K562 (cell line): ENCODE results near the gene IMPDH2. TPM values are rescaled to one million over a fixed set of nuclear protein-coding genes. Genes with fewer than 3 reads are reported as not detected.

Experiments used
- ATAC-seq: fragments of 200-7000 bp; cut with Tn5 transposase; 3 replicates; pipeline ENCODE4 v1.9.1; 2020; ENCODE audit warnings: moderate library complexity
- BruUV-seq: library from RNA; stranded (reverse); fragments of 400-500 nt; replicated peaks from 2 replicates; lab custom pipeline; 2021; lab: Mats Ljungman, UMichigan
- CTCF ChIA-PET: fragments of 300-600 bp; formaldehyde crosslinking; extraction: SDS; loops from one replicate; lab custom pipeline; 2021; ENCODE audit warnings: low intra/inter-chr PET ratio; lab: Yijun Ruan, JAX
- POLR2A ChIA-PET: fragments of 300-600, 350-650 bp; sonication (Branson Sonifier 250); formaldehyde crosslinking; extraction: SDS; loops from one replicate; lab custom pipeline; 2021; ENCODE audit warnings: antibody characterized with exemption, inconsistent platforms; lab: Yijun Ruan, JAX
- DNase-seq, 4 experiments: peaks; one replicate each; pipeline versions ENCODE4 v3.0.0 to v3.0.0-alpha.2; 2011 to 2018; ENCODE audit warnings: low spot score in 3 of 4, mixed read lengths in 3 of 4; ENCODE audit errors: extremely low read depth in 1 of 4
- FAIRE-seq: peaks from 2 replicates; lab custom pipeline; 2011; peaks lifted over from hg19 to GRCh38; lab: Jason Lieb, UNC
- H2AFZ ChIP-seq: 2 replicates; pipeline ENCODE4 v1.6.0; 2011; ENCODE audit warnings: low read depth, low read length, control low read depth, inconsistent platforms
- H3K27ac ChIP-seq: fragments of 200-600 bp; 3 replicates; pipeline ENCODE4 v1.8.0; 2011; ENCODE audit warnings: low read depth, mild to moderate bottlenecking, control low read depth, inconsistent platforms, low read length, moderate library complexity, mixed read lengths; ENCODE audit errors: extremely low read depth
- H3K27me3 ChIP-seq, 2 experiments: fragments of 300-600 bp in 1 of 2; 2 replicates in 1 of 2; 3 replicates in 1 of 2; pipeline versions ENCODE4 v1.6.0 to v1.8.0; 2011; ENCODE audit warnings: inconsistent platforms in 2 of 2, low read length in 2 of 2, mild to moderate bottlenecking in 1 of 2, mixed read lengths in 1 of 2, moderate library complexity in 1 of 2; ENCODE audit not compliant: control insufficient read depth in 2 of 2, insufficient read depth in 2 of 2
- H3K36me3 ChIP-seq: fragments of 300-600 bp; 3 replicates; pipeline ENCODE4 v1.8.0; 2011; ENCODE audit warnings: mild to moderate bottlenecking, low read length, inconsistent platforms; ENCODE audit not compliant: control insufficient read depth, insufficient read depth
- H3K4me1 ChIP-seq, 2 experiments: fragments of 200-600 bp in 1 of 2; replicated peaks in 1 of 2; 2 replicates in 1 of 2; 3 replicates in 1 of 2; pipeline versions ENCODE4 v1.5.1 to v1.8.0; 2011; ENCODE audit warnings: inconsistent platforms in 2 of 2, low read length in 2 of 2, mild to moderate bottlenecking in 1 of 2, mixed read lengths in 1 of 2, moderate library complexity in 1 of 2; ENCODE audit not compliant: control insufficient read depth in 2 of 2, insufficient read depth in 2 of 2
- H3K4me2 ChIP-seq: 2 replicates; pipeline ENCODE4 v1.6.1; 2011; ENCODE audit warnings: low read length, control low read depth, inconsistent platforms, mixed read lengths; ENCODE audit not compliant: insufficient read depth
- H3K4me3 ChIP-seq: fragments of 200-600 bp; sonication (generic), shearing (Covaris generic); 2 replicates; pipeline ENCODE4 v1.5.1; 2016; ENCODE audit warnings: control low read depth, inconsistent platforms
- H3K79me2 ChIP-seq: fragments of 200-600 bp; 3 replicates; pipeline ENCODE4 v1.8.0; 2011; ENCODE audit warnings: low read length, inconsistent platforms; ENCODE audit not compliant: control insufficient read depth, insufficient read depth
- H3K9ac ChIP-seq, 2 experiments: 2 replicates each; pipeline versions ENCODE4 v1.6.0 to v1.6.1; 2011; ENCODE audit warnings: low read depth in 2 of 2, low read length in 2 of 2, control low read depth in 1 of 2, inconsistent platforms in 1 of 2, mild to moderate bottlenecking in 1 of 2, mixed read lengths in 1 of 2; ENCODE audit not compliant: insufficient read depth in 1 of 2
- H3K9me1 ChIP-seq: one replicate; pipeline ENCODE4 v1.6.0; 2011; ENCODE audit warnings: inconsistent platforms, mild to moderate bottlenecking, low read length, moderate library complexity; ENCODE audit not compliant: control insufficient read depth, insufficient read depth
- H3K9me3 ChIP-seq: replicated peaks from 2 replicates; pipeline ENCODE4 v1.5.1; 2011; ENCODE audit warnings: low read depth, low read length, inconsistent platforms; ENCODE audit not compliant: control insufficient read depth, insufficient read depth
- H4K20me1 ChIP-seq: replicated peaks from 2 replicates; pipeline ENCODE4 v1.6.1; 2011; ENCODE audit warnings: low read length, inconsistent platforms, mixed read lengths; ENCODE audit not compliant: control insufficient read depth, insufficient read depth
- CTBP1 ChIP-seq: fragments of 450-650 bp; IDR thresholded peaks from 2 replicates; pipeline ENCODE4 v1.6.1; 2016; ENCODE audit warnings: borderline replicate concordance
- ERF ChIP-seq: fragments of 450-650 bp; formaldehyde crosslinking; IDR thresholded peaks from 2 replicates; pipeline ENCODE4 v1.4.0; 2020; ENCODE audit warnings: mild to moderate bottlenecking, mixed read lengths
- ETS1 ChIP-seq: conservative IDR thresholded peaks from 2 replicates; pipeline ENCODE4 v1.6.1; 2011; ENCODE audit warnings: low read depth, mild to moderate bottlenecking, low read length; ENCODE audit not compliant: control insufficient read depth
- HMBOX1 ChIP-seq: sonication (generic); IDR thresholded peaks from 2 replicates; pipeline ENCODE4 v1.6.1; 2016
- KLF1 ChIP-seq: fragments of 450-650 bp; IDR thresholded peaks from 2 replicates; pipeline ENCODE4 v1.6.1; 2016; ENCODE audit warnings: missing genetic modification characterization, missing compliant biosample characterization
- MLX ChIP-seq, 2 experiments: fragments of 450-650 bp in 1 of 2; sonication (generic) in 1 of 2; formaldehyde crosslinking; conservative IDR thresholded peaks; 2 replicates each; pipeline versions ENCODE4 v1.4.0 to v1.8.1; 2020 to 2022; ENCODE audit warnings: mild to moderate bottlenecking in 1 of 2, missing genetic modification reagents in 1 of 2
- SREBF1 ChIP-seq: fragments of 150-350 bp; IDR thresholded peaks from 2 replicates; pipeline ENCODE4 v1.6.1; 2014; ENCODE audit warnings: antibody characterized with exemption, low read depth, low read length, borderline replicate concordance
- ZBTB43 ChIP-seq: sonication (generic); formaldehyde crosslinking; IDR thresholded peaks from 2 replicates; pipeline ENCODE4 v1.8.0; 2023; ENCODE audit warnings: mild to moderate bottlenecking, missing genetic modification reagents
- ZNF124 ChIP-seq: sonication (generic); formaldehyde crosslinking; IDR thresholded peaks from 2 replicates; pipeline ENCODE4 v1.8.1; 2022; ENCODE audit warnings: missing genetic modification reagents
- ZNF133 ChIP-seq: fragments of 250-450 bp; sonication (Bioruptor Pico); IDR thresholded peaks from 2 replicates; pipeline ENCODE4 v1.4.0; 2020; ENCODE audit warnings: mild to moderate bottlenecking
- ZNF395 ChIP-seq: fragments of 200-800 bp; sonication (Bioruptor generic); IDR thresholded peaks from 2 replicates; pipeline ENCODE4 v1.6.1; 2017; ENCODE audit warnings: missing genetic modification characterization, missing compliant biosample characterization
- ZNF512 ChIP-seq: IDR thresholded peaks from 2 replicates; pipeline ENCODE4 v1.6.1; 2016; ENCODE audit warnings: missing genetic modification characterization, missing compliant biosample characterization
- ZNF778 ChIP-seq: fragments of 450-650 bp; formaldehyde crosslinking; IDR thresholded peaks from 2 replicates; pipeline ENCODE4 v1.4.0; 2020; ENCODE audit warnings: mild to moderate bottlenecking, moderate library complexity
- ZSCAN29 ChIP-seq: fragments of 450-650 bp; IDR thresholded peaks from 2 replicates; pipeline ENCODE4 v1.6.1; 2017
- WGBS: fragments of 100-300 bp; shearing (Covaris generic); methylation state at CpG from one replicate; pipeline ENCODE4 v1.1.6; 2016; ENCODE audit warnings: low coverage, mixed read lengths; ENCODE audit not compliant: insufficient coverage; ENCODE audit errors: missing lambda C conversion rate; 5-methylcytosine and 5-hydroxymethylcytosine counted together
- in situ Hi-C: fragments of 300-500 bp; cut with MboI; formaldehyde crosslinking; loops from 4 replicates; pipeline ENCODE4 v1.15.0; 2018; ENCODE audit warnings: inconsistent platforms, mixed read lengths
- intact Hi-C: fragments of 100-400 bp; cut with micrococcal nuclease; formaldehyde crosslinking; loops from 2 replicates; pipeline ENCODE4 v1.14.2; 2022
- polyA plus RNA-seq, 8 experiments: library from polyadenylated mRNA; depleted of rRNA in 4 of 8; stranded (reverse) in 5 of 8; unstranded in 3 of 8; fragments of >200 nt; fragmentation: Nextera tagmentation in 2 of 8; fragmentation: Illumina TruSeq in 1 of 8; extraction: Ambion mirVana in 2 of 8; extraction: Trizol in 1 of 8; gene quantifications; 2 replicates each; pipeline versions ENCODE4 v1.2.1 to v1.2.3, GENCODE V29; 2011 to 2014; ENCODE audit warnings: inconsistent platforms in 1 of 8, missing spikeins in 1 of 8
- total RNA-seq, 7 experiments: library from RNA; depleted of rRNA in 6 of 7; stranded (reverse); fragments of >200 nt in 6 of 7; fragmentation: Illumina TruSeq in 2 of 7; extraction: Trizol in 2 of 7; gene quantifications; 2 replicates each; pipeline versions ENCODE4 v1.2.1 to v1.2.3, GENCODE V29; 2011 to 2021; ENCODE audit warnings: low replicate concordance in 1 of 7

Gene IMPDH2
- total and polyA plus RNA-seq, 9 of the 15 experiments (the other 6 are each of a cell fraction or from before 2014, with no cell fraction given): 318 to 507 (median 366) TPM

GRCh38 chr3:48999085-48999858 is 29.9 kb downstream of the IMPDH2 start:
- peaks cover 0 to 10% of the 10 kb centered on the region in 2 experiments; a peak in 2 of 5 replicates for H3K4me1 ChIP-seq
- DNase-seq (no peak), ATAC-seq (no peak), FAIRE-seq (no peak)
- no TSS peak for BruUV-seq
- in situ Hi-C loops (no loop called here), intact Hi-C loops (no loop called here)
- no peaks in the 10 kb centered on the region for H3K36me3 ChIP-seq
- no peak overlapping the region for H3K27ac ChIP-seq
- no peak overlapping the region; a peak in 1 of 4 replicates for H3K9ac ChIP-seq
- ChIA-PET POLR2A (no interaction called here), CTCF (no interaction called here)
- no peaks in the 10 kb centered on the region for H3K9me1 ChIP-seq
- H3K27me3 ChIP-seq: no peaks in the 10 kb centered on the region
- H3K4me2 ChIP-seq: no peak overlapping the region
- H4K20me1 ChIP-seq: no peaks in the 10 kb centered on the region
- no peak overlapping the region for H3K4me3 ChIP-seq
- no peak overlapping the region for H2AFZ ChIP-seq
- H3K79me2 ChIP-seq: no peaks in the 10 kb centered on the region
- WGBS: 7% methylated on average over 6 of the region's 8 CpGs
- no peaks in the 10 kb centered on the region for H3K9me3 ChIP-seq
- TF ChIP-seq ZNF512 (tag) (no peak), ZNF395 (no peak), ETS1 (no peak), CTBP1 (no peak), ZNF778 (no peak), ZSCAN29 (no peak), ZNF133 (CRISPR knock-in tag) (no peak), MLX (CRISPR knock-in tag; conservative IDR thresholded peaks at IDR 0.05) (no peak), KLF1 (no peak), SREBF1 (no peak), HMBOX1 (no peak), ZNF124 (CRISPR knock-in tag) (no peak), ERF (CRISPR knock-in tag) (no peak), ZBTB43 (no peak)
